Thyroid gland (tissue), 4 donors: ENCODE data around the gene LSAMP. TPM values are rescaled to one million over a fixed set of nuclear protein-coding genes. Genes with fewer than 3 reads are reported as not detected.
"Not testable (repeated sequence)": the region's sequence is repeated elsewhere in the genome, so short reads cannot be mapped to it uniquely, and the experiment has no call there.

Experiments
- DNase-seq, 2 donors: peaks; one replicate each; pipeline ENCODE4 v3.0.0-alpha.2; 2019
- H3K27ac ChIP-seq, 3 donors: fragments of 200-600 bp; sonication (generic); 1 replicate in 2 of 3; 2 replicates in 1 of 3; pipeline ENCODE4 v1.5.1; 2016 to 2019; ENCODE audit warnings: mild to moderate bottlenecking in 1 of 3, moderate library complexity in 1 of 3
- H3K27me3 ChIP-seq: fragments of 200-600 bp; sonication (generic); one replicate; pipeline ENCODE4 v1.5.1; 2019
- H3K36me3 ChIP-seq, 2 donors: fragments of 200-600 bp; sonication (generic); one replicate each; pipeline ENCODE4 v1.5.1; 2016 to 2019
- H3K4me1 ChIP-seq, 2 donors: fragments of 200-600 bp; sonication (generic); one replicate each; pipeline ENCODE4 v1.5.1; 2017 to 2019
- H3K4me3 ChIP-seq, 3 donors: fragments of 200-600 bp; sonication (generic); replicated peaks in 1 of 3; 1 replicate in 2 of 3; 2 replicates in 1 of 3; pipeline ENCODE4 v1.5.1; 2016; ENCODE audit warnings: mild to moderate bottlenecking in 1 of 3
- H3K9me3 ChIP-seq: fragments of 200-600 bp; sonication (generic); one replicate; pipeline ENCODE4 v1.5.1; 2017
- POLR2A ChIP-seq, 2 donors: fragments of 450-650 bp; IDR thresholded peaks; one replicate each; pipeline ENCODE4 v1.6.1; 2017; ENCODE audit warnings: antibody characterized with exemption in 2 of 2, mild to moderate bottlenecking in 2 of 2, moderate library complexity in 1 of 2
- WGBS, 2 donors: methylation state at CpG; one replicate each; pipeline ENCODE4 v1.1.5; 2017; 5-methylcytosine and 5-hydroxymethylcytosine counted together
- intact Hi-C: fragments of 100-400 bp; cut with DNase I; formaldehyde crosslinking; loops from one replicate; pipeline ENCODE4 v1.15.1; 2023
- total RNA-seq, 4 donors: library from RNA; depleted of rRNA; stranded (reverse); fragments of >200 nt; gene quantifications; one replicate each; pipeline ENCODE4 v1.2.3, GENCODE V29; 2016
- TF ChIP-seq, protein P1 (sequence below), 6 experiments: fragments of 200-600 bp in 3 of 6; fragments of 450-650 bp in 3 of 6; sonication (generic) in 3 of 6; IDR thresholded peaks; one replicate each; pipeline ENCODE4 v1.5.1; 2016 to 2019; ENCODE audit warnings: antibody characterized with exemption in 6 of 6, mild to moderate bottlenecking in 2 of 6, inconsistent platforms in 1 of 6, moderate library complexity in 1 of 6

LSAMP gene
- total RNA-seq, 4 donors from 2014 or later = 0.78 to 2.0 (median 1.8) TPM

DNA sequence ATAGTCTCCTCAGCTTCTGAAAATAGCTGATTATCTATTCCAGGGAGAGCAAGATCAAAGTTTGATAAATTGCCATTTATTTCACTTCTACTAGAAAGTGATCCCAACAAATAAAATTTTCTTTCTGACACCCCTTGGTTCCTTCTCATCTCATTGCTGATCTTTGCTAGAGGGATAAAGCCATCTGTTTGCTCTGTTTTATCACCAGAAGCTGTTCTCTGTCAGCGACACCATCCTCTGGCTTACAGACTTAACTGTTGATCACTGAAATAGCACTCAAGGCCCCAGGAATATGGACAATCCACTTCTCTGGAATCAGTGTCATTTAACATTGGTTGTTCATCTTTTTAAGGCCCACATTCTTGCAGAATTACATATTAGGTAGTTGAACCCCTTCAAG is 219.0 kb downstream of the LSAMP start:
- WGBS, 2 donors = 54 to 68% methylated on average over 1 of the region's 1 CpG

DNA sequence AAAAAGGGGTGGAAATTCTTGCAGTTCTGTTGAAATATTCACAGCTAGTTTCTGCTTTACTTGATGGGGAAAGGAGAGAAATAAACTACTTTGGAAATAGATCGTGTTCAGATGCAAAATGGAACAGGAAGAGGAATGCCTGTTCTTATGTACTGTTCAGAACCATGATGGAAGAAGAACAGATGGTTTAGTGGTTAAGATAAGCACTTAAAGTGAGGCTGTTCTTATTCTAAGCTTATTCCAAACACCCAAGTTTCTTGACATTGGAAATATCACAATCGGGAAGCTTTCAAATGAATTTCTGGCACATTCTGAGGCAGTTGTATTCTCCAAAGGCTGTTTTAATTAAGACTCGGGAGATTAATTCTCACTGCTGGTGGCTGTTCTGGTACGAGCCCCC is 228.5 kb downstream of the LSAMP start:
- 78% methylated on average over 4 of the region's 4 CpGs for WGBS, 2 donors
- TF ChIP-seq POLR2A (IDR thresholded peaks at IDR 0.05) = no peak
- TF ChIP-seq, protein P1, sequence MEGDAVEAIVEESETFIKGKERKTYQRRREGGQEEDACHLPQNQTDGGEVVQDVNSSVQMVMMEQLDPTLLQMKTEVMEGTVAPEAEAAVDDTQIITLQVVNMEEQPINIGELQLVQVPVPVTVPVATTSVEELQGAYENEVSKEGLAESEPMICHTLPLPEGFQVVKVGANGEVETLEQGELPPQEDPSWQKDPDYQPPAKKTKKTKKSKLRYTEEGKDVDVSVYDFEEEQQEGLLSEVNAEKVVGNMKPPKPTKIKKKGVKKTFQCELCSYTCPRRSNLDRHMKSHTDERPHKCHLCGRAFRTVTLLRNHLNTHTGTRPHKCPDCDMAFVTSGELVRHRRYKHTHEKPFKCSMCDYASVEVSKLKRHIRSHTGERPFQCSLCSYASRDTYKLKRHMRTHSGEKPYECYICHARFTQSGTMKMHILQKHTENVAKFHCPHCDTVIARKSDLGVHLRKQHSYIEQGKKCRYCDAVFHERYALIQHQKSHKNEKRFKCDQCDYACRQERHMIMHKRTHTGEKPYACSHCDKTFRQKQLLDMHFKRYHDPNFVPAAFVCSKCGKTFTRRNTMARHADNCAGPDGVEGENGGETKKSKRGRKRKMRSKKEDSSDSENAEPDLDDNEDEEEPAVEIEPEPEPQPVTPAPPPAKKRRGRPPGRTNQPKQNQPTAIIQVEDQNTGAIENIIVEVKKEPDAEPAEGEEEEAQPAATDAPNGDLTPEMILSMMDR (IDR thresholded peaks at IDR 0.05) = no peak
- H3K9me3 ChIP-seq = no peaks in the 10 kb centered on the region
- no peaks in the 10 kb centered on the region for H3K27me3 ChIP-seq
- no peak for DNase-seq
- H3K36me3 ChIP-seq = no peaks in the 10 kb centered on the region
- intact Hi-C loops = no loop called here
- H3K27ac ChIP-seq = no peak overlapping the region
- H3K4me3 ChIP-seq = no peak overlapping the region
- H3K4me1 ChIP-seq = no peaks in the 10 kb centered on the region

More for the DNA sequence above, 219.0 kb downstream of the LSAMP start:
- no peaks in the 10 kb centered on the region for H3K9me3 ChIP-seq
- no peak for DNase-seq
- TF ChIP-seq POLR2A (IDR thresholded peaks at IDR 0.05) = no peak
- TF ChIP-seq, protein P1 (IDR thresholded peaks at IDR 0.05) = no peak
- no peaks in the 10 kb centered on the region for H3K27me3 ChIP-seq
- intact Hi-C loops = no loop called here
- no peaks in the 10 kb centered on the region for H3K36me3 ChIP-seq
- H3K27ac ChIP-seq = no peak overlapping the region
- no peak overlapping the region for H3K4me3 ChIP-seq
- H3K4me1 ChIP-seq = no peaks in the 10 kb centered on the region

DNA sequence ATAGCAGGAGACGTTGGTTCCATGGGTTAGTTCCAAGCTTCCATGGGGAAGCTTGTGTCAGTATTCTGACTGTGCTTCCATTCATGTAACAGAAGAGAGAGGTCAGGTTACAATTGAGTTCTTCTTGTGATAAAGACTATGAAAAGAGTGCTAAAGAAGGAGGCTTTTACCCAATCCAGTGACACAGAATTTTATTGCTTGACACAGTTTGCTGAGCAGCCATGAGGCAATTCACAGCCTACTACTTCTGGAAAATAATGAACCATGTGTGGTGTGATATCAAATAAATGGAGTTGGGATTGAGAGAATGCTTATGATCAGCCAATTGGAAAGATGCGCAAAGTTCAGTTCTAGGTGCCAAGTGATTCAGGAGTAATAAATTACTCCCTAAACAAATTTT is 233.4 kb downstream of the LSAMP start:
- intact Hi-C loops = no loop called here
- no peaks in the 10 kb centered on the region for H3K27me3 ChIP-seq
- no peaks in the 10 kb centered on the region for H3K4me1 ChIP-seq
- TF ChIP-seq POLR2A (IDR thresholded peaks at IDR 0.05) = no peak
- TF ChIP-seq, protein P1 (IDR thresholded peaks at IDR 0.05) = no peak
- no peak for DNase-seq
- no peak overlapping the region for H3K4me3 ChIP-seq
- no peak overlapping the region for H3K27ac ChIP-seq
- no peaks in the 10 kb centered on the region for H3K9me3 ChIP-seq
- no peaks in the 10 kb centered on the region for H3K36me3 ChIP-seq
- 78 to 86% methylated on average over 2 of the region's 2 CpGs for WGBS, 2 donors

- H3K4me3 ChIP-seq, DNase-seq, H3K27me3 ChIP-seq, H3K4me1 ChIP-seq, intact Hi-C loops, H3K9me3 ChIP-seq, H3K36me3 ChIP-seq, H3K27ac ChIP-seq: not testable (repeated sequence)
- 93% methylated on average over 8 to 10 of the region's 15 CpGs for WGBS, 2 donors
Observed at GRCh38 chr3:116208830-116209229, 236.5 kb downstream of the LSAMP start.

GRCh38 chr3:116200956-116201690 is 244.2 kb downstream of the LSAMP start:
- WGBS, 2 donors = 56 to 64% methylated on average over 5 of the region's 5 CpGs
- intact Hi-C loops = no loop called here
- H3K4me1 ChIP-seq = no peaks in the 10 kb centered on the region
- no peak overlapping the region for H3K27ac ChIP-seq
- no peaks in the 10 kb centered on the region for H3K36me3 ChIP-seq
- H3K4me3 ChIP-seq = no peak overlapping the region
- no peak for DNase-seq
- TF ChIP-seq, protein P1 (IDR thresholded peaks at IDR 0.05) = no peak
- no peak for TF ChIP-seq POLR2A (IDR thresholded peaks at IDR 0.05)
- H3K9me3 ChIP-seq = no peaks in the 10 kb centered on the region
- H3K27me3 ChIP-seq = no peaks in the 10 kb centered on the region
